GM19351 (cell line): ENCODE results near the gene FN3K.

Source experiments
- ATAC-seq: cut with Tn5 transposase; IDR thresholded peaks from one replicate; pipeline ENCODE4 v1.9.1; 2021; ENCODE audit warnings: mild to moderate bottlenecking, moderate library complexity; ENCODE audit not compliant: unreplicated experiment

Gene FN3K

DNA sequence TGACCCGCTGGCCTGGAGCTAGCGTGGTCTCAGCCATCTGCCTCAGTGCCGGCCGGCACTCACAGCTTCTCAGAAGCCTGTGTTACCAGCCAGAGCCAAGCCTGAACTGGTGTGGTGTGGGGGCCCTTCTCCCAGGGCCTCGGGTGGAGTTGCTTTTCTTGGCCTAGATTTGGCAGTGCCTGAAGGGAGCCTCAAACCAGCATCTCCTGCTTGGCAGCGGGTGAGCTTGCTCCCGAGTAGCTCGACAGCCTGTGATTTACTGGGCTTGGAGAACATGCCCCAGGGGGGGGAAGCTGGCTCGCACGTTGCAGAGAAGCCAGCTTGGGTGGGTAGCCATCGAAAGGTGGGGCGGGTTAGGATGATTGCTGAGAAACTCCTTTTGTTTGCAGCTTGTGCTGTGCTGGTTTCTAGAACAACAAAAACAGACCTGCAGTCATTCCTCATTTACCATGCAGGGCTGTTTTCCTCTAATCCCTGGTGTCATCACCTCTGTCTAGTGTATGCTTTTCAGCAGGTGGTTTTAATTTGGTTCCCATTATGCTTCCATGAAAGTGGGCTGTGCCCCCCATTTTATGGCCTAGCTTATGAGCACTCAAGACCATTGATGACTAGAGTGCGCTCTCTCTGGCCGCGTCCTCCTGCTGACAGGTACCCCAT lies 58.7 kb downstream of the FN3K start:
- no peak for ATAC-seq

DNA sequence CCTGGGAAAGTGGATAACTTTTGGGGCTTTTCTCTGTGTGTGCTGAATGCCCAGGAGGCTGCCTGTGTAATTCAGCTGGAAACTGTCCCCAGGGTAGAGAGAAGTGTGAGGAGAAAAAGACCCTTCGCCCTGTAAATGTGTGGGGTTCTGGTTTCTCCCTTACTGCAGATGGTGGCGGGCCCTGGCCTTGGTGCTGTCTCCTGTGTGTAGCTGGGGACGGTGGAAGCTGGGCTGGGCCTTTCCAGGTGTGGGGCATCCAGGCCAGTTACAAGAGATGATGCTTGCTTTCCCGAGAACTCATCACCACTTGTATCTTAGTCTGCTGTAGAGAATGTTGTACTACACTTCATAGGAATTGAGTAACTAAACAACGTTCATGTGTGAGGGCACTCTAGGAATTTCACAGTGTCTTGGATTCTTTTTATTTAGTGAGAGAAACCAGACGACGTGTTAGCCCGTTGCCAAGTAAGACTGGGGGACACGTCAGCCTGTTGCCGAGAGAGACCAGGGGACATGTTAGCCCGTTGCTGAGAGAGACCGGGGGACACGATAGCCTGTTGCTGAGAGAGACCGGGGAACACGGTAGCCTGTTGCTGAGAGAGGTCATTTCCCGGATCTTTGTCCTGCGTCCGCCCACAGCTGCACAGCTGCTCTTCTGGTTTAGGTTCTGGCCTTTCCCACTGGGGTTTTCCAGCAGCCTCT lies 59.5 kb downstream of the FN3K start:
- no peak for ATAC-seq

DNA sequence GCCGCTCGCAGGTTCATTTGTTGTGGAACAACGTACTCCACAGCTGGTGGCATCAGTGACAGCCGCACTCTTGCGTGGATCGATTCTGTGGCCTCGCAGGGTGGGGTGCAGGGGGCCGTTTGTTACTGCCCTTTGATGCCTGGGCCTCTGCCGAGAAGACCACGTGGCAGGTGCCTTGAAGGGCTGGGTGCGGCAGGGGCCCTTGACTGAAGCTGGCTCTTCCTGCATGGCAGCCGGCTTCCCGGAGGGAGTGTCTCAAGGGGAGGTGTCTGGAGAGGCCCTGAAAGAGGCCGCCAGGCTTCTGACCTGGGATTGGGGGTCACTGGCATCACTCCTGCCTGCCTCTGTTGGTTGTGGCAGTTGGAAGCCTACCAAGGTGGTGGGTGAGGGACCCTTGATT lies 60.2 kb downstream of the FN3K start:
- ATAC-seq, result no peak

DNA sequence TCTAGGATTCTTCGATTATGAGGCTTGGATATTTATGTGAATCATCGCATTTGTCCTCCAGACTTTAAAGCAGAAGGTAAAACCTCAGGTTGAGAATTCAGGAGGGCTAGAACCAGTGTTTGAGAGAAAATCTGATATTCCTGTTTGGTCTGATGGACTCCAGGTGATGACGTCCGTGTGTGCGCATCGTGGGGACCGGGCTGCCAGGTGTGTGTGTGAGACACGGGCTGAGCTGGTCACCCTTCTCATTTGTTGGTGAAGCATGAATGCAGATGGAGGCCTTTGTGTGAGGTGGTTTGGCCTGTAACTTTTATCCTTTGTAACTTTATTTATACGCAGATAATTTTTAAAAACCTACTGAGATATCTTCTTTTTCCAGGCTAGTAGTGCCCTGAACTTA lies 61.6 kb downstream of the FN3K start:
- ATAC-seq, result no peak

DNA sequence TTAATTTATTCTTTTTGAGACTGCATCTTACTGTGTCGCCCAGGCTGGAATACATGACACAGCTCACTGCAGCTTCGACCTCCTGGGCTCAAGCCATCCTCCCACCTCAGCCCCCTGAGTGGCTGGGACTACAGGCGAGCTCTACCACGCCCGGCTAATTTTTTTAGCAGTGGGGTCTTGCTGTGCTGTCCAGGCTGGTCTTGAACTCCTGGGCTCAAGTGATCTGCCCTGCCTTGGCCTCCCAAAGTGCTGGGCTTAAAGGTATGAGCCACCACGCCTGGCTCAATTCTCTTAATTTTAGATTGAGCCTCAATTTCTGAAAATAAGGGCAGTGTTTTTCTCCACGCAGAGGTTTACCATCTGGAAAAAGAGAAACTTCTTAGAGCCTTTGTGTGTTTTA lies 63.3 kb downstream of the FN3K start:
- no peak for ATAC-seq

DNA sequence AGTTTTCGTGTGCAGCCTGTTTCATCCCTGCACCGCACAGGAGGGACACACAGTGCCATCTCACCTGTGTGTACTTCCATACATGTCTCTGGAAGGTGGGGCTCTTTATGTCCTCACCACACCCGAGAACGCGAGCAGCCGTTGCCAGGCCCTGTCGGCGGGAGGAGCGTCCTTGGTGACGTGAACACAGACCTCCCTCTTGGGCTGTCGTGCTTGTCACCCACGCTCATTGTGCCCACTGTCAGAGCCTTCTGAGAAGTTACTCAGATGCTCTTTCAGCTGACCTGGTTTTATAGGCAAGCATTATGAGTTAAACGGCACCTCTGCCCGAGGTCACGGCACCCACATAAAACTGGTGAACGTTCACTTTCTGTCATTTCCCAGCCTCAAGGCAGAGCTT lies 64.2 kb downstream of the FN3K start:
- no peak for ATAC-seq
